ENCODE data around the gene MRPL55. TPM values are rescaled to one million over a fixed set of nuclear protein-coding genes. Genes with fewer than 3 reads are reported as not detected.

The MRPL55 gene
- total and polyA plus RNA-seq, 2 of the 13 experiments (the other 11 are each of a cell fraction or from before 2014, with no cell fraction given): 58.6 to 92.9 TPM

DNA sequence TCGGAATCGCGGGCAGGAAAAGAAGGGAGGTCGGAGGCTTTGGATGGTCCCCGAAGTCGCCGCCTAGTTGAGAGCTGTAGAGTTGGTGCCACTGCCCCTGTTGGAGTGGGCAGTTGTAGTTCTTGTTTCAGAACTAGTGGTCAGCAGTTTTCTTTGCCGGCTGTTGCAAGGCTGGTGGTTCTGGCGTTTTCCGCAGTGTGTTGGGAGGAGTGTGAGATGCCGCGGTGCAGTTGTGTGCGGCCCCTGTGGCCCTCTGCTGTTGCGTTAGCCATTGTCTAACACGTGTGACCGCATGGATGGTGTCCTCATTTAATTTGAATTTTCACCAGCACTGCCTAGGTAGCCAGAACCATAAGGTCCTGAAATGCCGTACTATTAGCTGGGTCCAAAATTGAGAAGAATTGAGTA lies 25.2 kb downstream of the MRPL55 start (continued):
- TF ChIP-seq ZSCAN31 (CRISPR knock-in tag; IDR thresholded peaks at IDR 0.05; ENCODE audit: low read depth) (no peak), THAP11 (CRISPR knock-in tag; IDR thresholded peaks at IDR 0.05) (no peak), EEA1 (CRISPR knock-in tag; IDR thresholded peaks at IDR 0.05; ENCODE audit: borderline replicate concordance) (no peak), SAP130 (CRISPR knock-in tag; IDR thresholded peaks at IDR 0.05; ENCODE audit: low read depth) (no peak; the same call in 1 of the 2 replicates), RBM39 (IDR thresholded peaks at IDR 0.05; ENCODE audit: low read depth, low read length, poor library complexity, severe bottlenecking) (no peak), ZNF446 (CRISPR knock-in tag; IDR thresholded peaks at IDR 0.05) (no peak), ZNF331 (CRISPR knock-in tag; IDR thresholded peaks at IDR 0.05) (no peak), ZSCAN20 (CRISPR knock-in tag; IDR thresholded peaks at IDR 0.05; ENCODE audit: borderline replicate concordance) (no peak), ZBTB20 (CRISPR knock-in tag; IDR thresholded peaks at IDR 0.05; ENCODE audit: borderline replicate concordance, low read depth) (no peak), ZNF230 (CRISPR knock-in tag; IDR thresholded peaks at IDR 0.05) (0 out of 2 replicates have a peak, but pooled peaks have one; percentile 4), PHF20 (CRISPR knock-in tag; IDR thresholded peaks at IDR 0.05) (no peak), SMAD1 (CRISPR knock-in tag; IDR thresholded peaks at IDR 0.05; ENCODE audit: borderline replicate concordance, low read depth) (no peak)
- TF ChIP-seq, protein P1, sequence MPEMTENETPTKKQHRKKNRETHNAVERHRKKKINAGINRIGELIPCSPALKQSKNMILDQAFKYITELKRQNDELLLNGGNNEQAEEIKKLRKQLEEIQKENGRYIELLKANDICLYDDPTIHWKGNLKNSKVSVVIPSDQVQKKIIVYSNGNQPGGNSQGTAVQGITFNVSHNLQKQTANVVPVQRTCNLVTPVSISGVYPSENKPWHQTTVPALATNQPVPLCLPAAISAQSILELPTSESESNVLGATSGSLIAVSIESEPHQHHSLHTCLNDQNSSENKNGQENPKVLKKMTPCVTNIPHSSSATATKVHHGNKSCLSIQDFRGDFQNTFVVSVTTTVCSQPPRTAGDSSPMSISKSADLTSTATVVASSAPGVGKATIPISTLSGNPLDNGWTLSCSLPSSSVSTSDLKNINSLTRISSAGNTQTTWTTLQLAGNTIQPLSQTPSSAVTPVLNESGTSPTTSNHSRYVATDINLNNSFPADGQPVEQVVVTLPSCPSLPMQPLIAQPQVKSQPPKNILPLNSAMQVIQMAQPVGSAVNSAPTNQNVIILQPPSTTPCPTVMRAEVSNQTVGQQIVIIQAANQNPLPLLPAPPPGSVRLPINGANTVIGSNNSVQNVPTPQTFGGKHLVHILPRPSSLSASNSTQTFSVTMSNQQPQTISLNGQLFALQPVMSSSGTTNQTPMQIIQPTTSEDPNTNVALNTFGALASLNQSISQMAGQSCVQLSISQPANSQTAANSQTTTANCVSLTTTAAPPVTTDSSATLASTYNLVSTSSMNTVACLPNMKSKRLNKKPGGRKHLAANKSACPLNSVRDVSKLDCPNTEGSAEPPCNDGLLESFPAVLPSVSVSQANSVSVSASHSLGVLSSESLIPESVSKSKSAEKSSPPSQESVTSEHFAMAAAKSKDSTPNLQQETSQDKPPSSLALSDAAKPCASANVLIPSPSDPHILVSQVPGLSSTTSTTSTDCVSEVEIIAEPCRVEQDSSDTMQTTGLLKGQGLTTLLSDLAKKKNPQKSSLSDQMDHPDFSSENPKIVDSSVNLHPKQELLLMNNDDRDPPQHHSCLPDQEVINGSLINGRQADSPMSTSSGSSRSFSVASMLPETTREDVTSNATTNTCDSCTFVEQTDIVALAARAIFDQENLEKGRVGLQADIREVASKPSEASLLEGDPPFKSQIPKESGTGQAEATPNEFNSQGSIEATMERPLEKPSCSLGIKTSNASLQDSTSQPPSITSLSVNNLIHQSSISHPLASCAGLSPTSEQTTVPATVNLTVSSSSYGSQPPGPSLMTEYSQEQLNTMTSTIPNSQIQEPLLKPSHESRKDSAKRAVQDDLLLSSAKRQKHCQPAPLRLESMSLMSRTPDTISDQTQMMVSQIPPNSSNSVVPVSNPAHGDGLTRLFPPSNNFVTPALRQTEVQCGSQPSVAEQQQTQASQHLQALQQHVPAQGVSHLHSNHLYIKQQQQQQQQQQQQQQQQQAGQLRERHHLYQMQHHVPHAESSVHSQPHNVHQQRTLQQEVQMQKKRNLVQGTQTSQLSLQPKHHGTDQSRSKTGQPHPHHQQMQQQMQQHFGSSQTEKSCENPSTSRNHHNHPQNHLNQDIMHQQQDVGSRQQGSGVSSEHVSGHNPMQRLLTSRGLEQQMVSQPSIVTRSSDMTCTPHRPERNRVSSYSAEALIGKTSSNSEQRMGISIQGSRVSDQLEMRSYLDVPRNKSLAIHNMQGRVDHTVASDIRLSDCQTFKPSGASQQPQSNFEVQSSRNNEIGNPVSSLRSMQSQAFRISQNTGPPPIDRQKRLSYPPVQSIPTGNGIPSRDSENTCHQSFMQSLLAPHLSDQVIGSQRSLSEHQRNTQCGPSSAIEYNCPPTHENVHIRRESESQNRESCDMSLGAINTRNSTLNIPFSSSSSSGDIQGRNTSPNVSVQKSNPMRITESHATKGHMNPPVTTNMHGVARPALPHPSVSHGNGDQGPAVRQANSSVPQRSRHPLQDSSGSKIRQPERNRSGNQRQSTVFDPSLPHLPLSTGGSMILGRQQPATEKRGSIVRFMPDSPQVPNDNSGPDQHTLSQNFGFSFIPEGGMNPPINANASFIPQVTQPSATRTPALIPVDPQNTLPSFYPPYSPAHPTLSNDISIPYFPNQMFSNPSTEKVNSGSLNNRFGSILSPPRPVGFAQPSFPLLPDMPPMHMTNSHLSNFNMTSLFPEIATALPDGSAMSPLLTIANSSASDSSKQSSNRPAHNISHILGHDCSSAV (CRISPR knock-in tag; IDR thresholded peaks at IDR 0.05; ENCODE audit: borderline replicate concordance): no peak
- TF ChIP-seq, protein P2, sequence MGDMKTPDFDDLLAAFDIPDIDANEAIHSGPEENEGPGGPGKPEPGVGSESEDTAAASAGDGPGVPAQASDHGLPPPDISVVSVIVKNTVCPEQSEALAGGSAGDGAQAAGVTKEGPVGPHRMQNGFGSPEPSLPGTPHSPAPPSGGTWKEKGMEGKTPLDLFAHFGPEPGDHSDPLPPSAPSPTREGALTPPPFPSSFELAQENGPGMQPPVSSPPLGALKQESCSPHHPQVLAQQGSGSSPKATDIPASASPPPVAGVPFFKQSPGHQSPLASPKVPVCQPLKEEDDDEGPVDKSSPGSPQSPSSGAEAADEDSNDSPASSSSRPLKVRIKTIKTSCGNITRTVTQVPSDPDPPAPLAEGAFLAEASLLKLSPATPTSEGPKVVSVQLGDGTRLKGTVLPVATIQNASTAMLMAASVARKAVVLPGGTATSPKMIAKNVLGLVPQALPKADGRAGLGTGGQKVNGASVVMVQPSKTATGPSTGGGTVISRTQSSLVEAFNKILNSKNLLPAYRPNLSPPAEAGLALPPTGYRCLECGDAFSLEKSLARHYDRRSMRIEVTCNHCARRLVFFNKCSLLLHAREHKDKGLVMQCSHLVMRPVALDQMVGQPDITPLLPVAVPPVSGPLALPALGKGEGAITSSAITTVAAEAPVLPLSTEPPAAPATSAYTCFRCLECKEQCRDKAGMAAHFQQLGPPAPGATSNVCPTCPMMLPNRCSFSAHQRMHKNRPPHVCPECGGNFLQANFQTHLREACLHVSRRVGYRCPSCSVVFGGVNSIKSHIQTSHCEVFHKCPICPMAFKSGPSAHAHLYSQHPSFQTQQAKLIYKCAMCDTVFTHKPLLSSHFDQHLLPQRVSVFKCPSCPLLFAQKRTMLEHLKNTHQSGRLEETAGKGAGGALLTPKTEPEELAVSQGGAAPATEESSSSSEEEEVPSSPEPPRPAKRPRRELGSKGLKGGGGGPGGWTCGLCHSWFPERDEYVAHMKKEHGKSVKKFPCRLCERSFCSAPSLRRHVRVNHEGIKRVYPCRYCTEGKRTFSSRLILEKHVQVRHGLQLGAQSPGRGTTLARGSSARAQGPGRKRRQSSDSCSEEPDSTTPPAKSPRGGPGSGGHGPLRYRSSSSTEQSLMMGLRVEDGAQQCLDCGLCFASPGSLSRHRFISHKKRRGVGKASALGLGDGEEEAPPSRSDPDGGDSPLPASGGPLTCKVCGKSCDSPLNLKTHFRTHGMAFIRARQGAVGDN (CRISPR knock-in tag; IDR thresholded peaks at IDR 0.05): peak; percentile 25
- TF ChIP-seq, protein P3, sequence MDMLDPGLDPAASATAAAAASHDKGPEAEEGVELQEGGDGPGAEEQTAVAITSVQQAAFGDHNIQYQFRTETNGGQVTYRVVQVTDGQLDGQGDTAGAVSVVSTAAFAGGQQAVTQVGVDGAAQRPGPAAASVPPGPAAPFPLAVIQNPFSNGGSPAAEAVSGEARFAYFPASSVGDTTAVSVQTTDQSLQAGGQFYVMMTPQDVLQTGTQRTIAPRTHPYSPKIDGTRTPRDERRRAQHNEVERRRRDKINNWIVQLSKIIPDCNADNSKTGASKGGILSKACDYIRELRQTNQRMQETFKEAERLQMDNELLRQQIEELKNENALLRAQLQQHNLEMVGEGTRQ (IDR thresholded peaks at IDR 0.05; ENCODE audit: low read depth, low read length): no peak
- TF ChIP-seq, protein P3 (CRISPR knock-in tag; IDR thresholded peaks at IDR 0.05; ENCODE audit: borderline replicate concordance): no peak

All from HepG2 (cell line).